K562 treated with DMSO at 1 percent for 4 hours (cell line): Measurements from ENCODE around the gene GALM. TPM values are rescaled to one million over a fixed set of nuclear protein-coding genes. Genes with fewer than 3 reads are reported as not detected.

ENCODE experiments used
- total RNA-seq: library from RNA; unstranded; fragments of 300-600 nt; gene quantifications from 2 replicates; pipeline ENCODE4 v1.2.3, GENCODE V29; 2022; ENCODE audit not compliant: insufficient read depth

The GALM gene
- 36.4 and 40.2 TPM in 2 replicates for total RNA-seq

DNA sequence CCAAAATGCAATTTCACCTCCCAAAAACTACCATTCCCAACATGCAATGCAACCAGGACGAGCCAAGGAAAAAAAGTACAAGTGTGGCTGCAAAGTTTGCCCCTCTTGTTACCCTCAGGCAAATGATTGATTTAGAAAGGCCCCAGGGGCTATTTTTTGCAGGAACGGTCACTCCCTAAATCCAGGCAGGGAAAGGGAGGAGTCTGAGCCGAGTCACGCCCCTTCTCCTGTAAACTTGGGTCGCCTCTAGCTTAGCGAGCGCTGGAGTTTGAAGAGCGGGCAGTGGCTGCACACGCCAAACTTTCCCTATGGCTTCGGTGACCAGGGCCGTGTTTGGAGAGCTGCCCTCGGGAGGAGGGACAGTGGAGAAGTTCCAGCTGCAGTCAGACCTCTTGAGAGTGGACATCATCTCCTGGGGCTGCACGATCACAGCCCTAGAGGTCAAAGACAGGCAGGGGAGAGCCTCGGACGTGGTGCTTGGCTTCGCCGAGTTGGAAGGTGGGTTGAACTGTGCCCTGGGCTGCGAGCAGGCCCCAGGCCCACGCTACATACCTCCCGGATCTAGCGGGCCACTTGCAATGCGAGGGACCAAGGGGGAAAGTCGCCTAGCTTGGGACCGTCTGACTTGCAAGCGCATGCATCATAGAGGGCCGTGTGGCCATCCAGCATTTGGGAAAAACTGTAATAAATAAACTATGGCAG, at the start of gene GALM:
Gene GALM (plus strand): TSS at position 261 of the 702 bp plus-strand sequence. CDS start 48 bp downstream, at position 309.

GRCh38 chr2:38750891-38751595, 85.1 kb downstream of the GALM start, which contains the start of gene SRSF7:
Gene SRSF7, minus strand, starts transcription at chr2:38751361. Its CDS starts 105 bp downstream, at chr2:38751256.

Other genes starting within 250 kb of the GALM start
- gene HNRNPLL, start 63.2 kb upstream of the GALM start, total RNA-seq: 18.8 and 21.6 TPM in 2 replicates
- gene SRSF7, start 85.2 kb downstream of the GALM start, total RNA-seq: 34.3 and 57.6 TPM in 2 replicates
- gene GEMIN6, start 112.1 kb downstream of the GALM start, total RNA-seq: 3.8 and 6.3 TPM in 2 replicates
- 6.1 and 6.8 TPM in 2 replicates for gene DHX57, start 209.8 kb downstream of the GALM start, total RNA-seq
- 5.8 TPM in 1 of 2 replicates, not detected in the other for gene MORN2, start 209.9 kb downstream of the GALM start, total RNA-seq
- gene ARHGEF33, start 223.8 kb downstream of the GALM start, total RNA-seq: 0.27 TPM in 1 of 2 replicates, not detected in the other